ENCODE measurements around the gene DLG2.

DLG2 gene

GRCh38 chr11:84345027-84345426, 1282.1 kb downstream of the DLG2 start:
- DNase-seq (ENCODE audit: low read depth), result no peak
- no peak for TF ChIP-seq CTCF (IDR thresholded peaks at IDR 0.05; ENCODE audit: low read depth, low read length, missing control alignments)
- no peak overlapping the region for H3K4me3 ChIP-seq (ENCODE audit: low read depth, low read length)

- no peak for TF ChIP-seq CTCF (IDR thresholded peaks at IDR 0.05; ENCODE audit: low read depth, low read length, missing control alignments)
- no peak overlapping the region for H3K4me3 ChIP-seq (ENCODE audit: low read depth, low read length)
- DNase-seq (ENCODE audit: low read depth), result no peak
These were observed 1287.3 kb downstream of the DLG2 start for GRCh38 chr11:84339796-84340195.

- TF ChIP-seq CTCF (IDR thresholded peaks at IDR 0.05; ENCODE audit: low read depth, low read length, missing control alignments), result no peak
- H3K4me3 ChIP-seq (ENCODE audit: low read depth, low read length), result no peak overlapping the region
- no peak for DNase-seq (ENCODE audit: low read depth)
These were observed 1293.9 kb downstream of the DLG2 start for GRCh38 chr11:84333221-84333620.

GRCh38 chr11:84322211-84322610, 1304.9 kb downstream of the DLG2 start:
- no peak for DNase-seq (ENCODE audit: low read depth)
- TF ChIP-seq CTCF (IDR thresholded peaks at IDR 0.05; ENCODE audit: low read depth, low read length, missing control alignments), result no peak
- H3K4me3 ChIP-seq (ENCODE audit: low read depth, low read length), result no peak overlapping the region

- no peak overlapping the region for H3K4me3 ChIP-seq (ENCODE audit: low read depth, low read length)
- TF ChIP-seq CTCF (IDR thresholded peaks at IDR 0.05; ENCODE audit: low read depth, low read length, missing control alignments), result no peak
- DNase-seq (ENCODE audit: low read depth), result no peak
These were observed 1307.3 kb downstream of the DLG2 start for GRCh38 chr11:84319863-84320262.

GRCh38 chr11:84316866-84317555, 1310.1 kb downstream of the DLG2 start:
- DNase-seq (ENCODE audit: low read depth), result no peak

More at GRCh38 chr11:84316866-84317555, 1310.1 kb downstream of the DLG2 start:
- no peak overlapping the region for H3K4me3 ChIP-seq (ENCODE audit: low read depth, low read length)
- TF ChIP-seq CTCF (IDR thresholded peaks at IDR 0.05; ENCODE audit: low read depth, low read length, missing control alignments), result no peak

Measured in GM12864 (cell line).